OCI-LY3 (cell line): ENCODE data around the gene MSL1.
A peak's percentile ranks its signal among the peaks of the same experiment; 100 is the strongest.

Experiments used
- H2AFZ ChIP-seq: fragments of 200-600, 300-600 bp; shearing (Covaris generic); 2 replicates; pipeline ENCODE4 v1.6.0; 2014; ENCODE audit warnings: antibody characterized with exemption, low read depth, low read length
- H3K27ac ChIP-seq: fragments of 200-600, 300-600 bp; sonication (generic); 2 replicates; pipeline ENCODE4 v1.5.1; 2014; ENCODE audit warnings: mild to moderate bottlenecking, low read length, moderate library complexity, mixed read lengths
- H3K27me3 ChIP-seq: fragments of 200-600, 300-600 bp; sonication (generic); 2 replicates; pipeline ENCODE4 v1.6.1; 2014; ENCODE audit warnings: low read depth, low read length, mixed read lengths
- H3K36me3 ChIP-seq: fragments of 200-600, 300-600 bp; sonication (generic); replicated peaks from 2 replicates; pipeline ENCODE3; 2014; ENCODE audit warnings: low read depth, low read length, mixed read lengths
- H3K4me1 ChIP-seq: fragments of 300-600, 200-600 bp; sonication (generic); 2 replicates; pipeline ENCODE4 v1.6.1; 2014; ENCODE audit warnings: low read length, mixed read lengths
- H3K4me2 ChIP-seq: fragments of 200-600, 300-600 bp; sonication (generic); 2 replicates; pipeline ENCODE4 v1.6.1; 2014; ENCODE audit warnings: low read length, mixed read lengths
- H3K4me3 ChIP-seq: fragments of 300-600, 200-600 bp; sonication (generic); 2 replicates; pipeline ENCODE4 v1.5.1; 2014; ENCODE audit warnings: antibody characterized with exemption, mild to moderate bottlenecking, low read length, moderate library complexity
- H3K79me2 ChIP-seq: fragments of 300-600, 200-600 bp; shearing (Covaris generic); 2 replicates; pipeline ENCODE4 v1.6.1; 2014; ENCODE audit warnings: mild to moderate bottlenecking, low read length, mixed read lengths
- H3K9ac ChIP-seq: fragments of 300-600, 200-600 bp; shearing (Covaris generic); 2 replicates; pipeline ENCODE4 v1.6.0; 2014; ENCODE audit warnings: mild to moderate bottlenecking, low read length, moderate library complexity
- H3K9me3 ChIP-seq: fragments of 200-600, 300-600 bp; shearing (Covaris generic); 2 replicates; pipeline ENCODE4 v1.6.1; 2014; ENCODE audit warnings: low read length, mixed read lengths; ENCODE audit not compliant: insufficient read depth
- H4K20me1 ChIP-seq: fragments of 200-600, 300-600 bp; sonication (generic); 2 replicates; pipeline ENCODE4 v1.6.1; 2016; ENCODE audit warnings: low read length, mixed read lengths; ENCODE audit not compliant: insufficient read depth
- CTCF ChIP-seq: fragments of 200-600, 300-600 bp; sonication (generic); IDR thresholded peaks from 2 replicates; pipeline ENCODE4 v1.5.1; 2014; ENCODE audit warnings: antibody characterized with exemption, low read length, low read depth
- EZH2phosphoT487 ChIP-seq: fragments of 200-600 bp; shearing (Covaris generic); IDR thresholded peaks from 2 replicates; pipeline ENCODE4 v1.6.1; 2018; ENCODE audit warnings: antibody characterized with exemption, mixed run types, low read depth

MSL1 gene

GRCh38 chr17:40173778-40174135 is 52.0 kb downstream of the MSL1 start:
- H3K4me2 ChIP-seq: no peak overlapping the region
- H3K36me3 ChIP-seq: peaks cover 41% of the 10 kb centered on the region
- H2AFZ ChIP-seq: no peak overlapping the region
- H3K4me1 ChIP-seq: peaks cover 4% of the 10 kb centered on the region; the same call in 1 of the 2 replicates
- no peaks in the 10 kb centered on the region for H3K27me3 ChIP-seq
- no peak for TF ChIP-seq CTCF
- no peak for TF ChIP-seq EZH2phosphoT487
- H3K9ac ChIP-seq: no peak overlapping the region
- H3K27ac ChIP-seq: no peak overlapping the region
- no peaks in the 10 kb centered on the region for H3K79me2 ChIP-seq
- no peaks in the 10 kb centered on the region for H4K20me1 ChIP-seq
- H3K4me3 ChIP-seq: no peak overlapping the region
- H3K9me3 ChIP-seq: no peaks in the 10 kb centered on the region

GRCh38 chr17:40174514-40174913 is 52.7 kb downstream of the MSL1 start:
- H3K4me1 ChIP-seq: peaks cover 4% of the 10 kb centered on the region; the same call in 1 of the 2 replicates
- H3K79me2 ChIP-seq: no peaks in the 10 kb centered on the region
- H3K27me3 ChIP-seq: no peaks in the 10 kb centered on the region
- H2AFZ ChIP-seq: no peak overlapping the region
- H4K20me1 ChIP-seq: no peaks in the 10 kb centered on the region
- no peaks in the 10 kb centered on the region for H3K9me3 ChIP-seq
- H3K4me2 ChIP-seq: no peak overlapping the region
- H3K9ac ChIP-seq: no peak overlapping the region
- H3K4me3 ChIP-seq: no peak overlapping the region
- H3K36me3 ChIP-seq: peaks cover 34% of the 10 kb centered on the region
- H3K27ac ChIP-seq: no peak overlapping the region
- no peak for TF ChIP-seq CTCF
- TF ChIP-seq EZH2phosphoT487: no peak

GRCh38 chr17:40175928-40176753 is 54.4 kb downstream of the MSL1 start:
- Histone ChIP-seq H3K4me3 (no peak overlapping the region), H3K4me1 (peaks cover 9% of the 10 kb centered on the region; the same call in 1 of the 2 replicates), H3K79me2 (no peaks in the 10 kb centered on the region), H3K9me3 (no peaks in the 10 kb centered on the region), H3K4me2 (no peak overlapping the region), H2AFZ (no peak overlapping the region), H3K9ac (no peak overlapping the region), H3K27me3 (no peaks in the 10 kb centered on the region), H3K27ac (no peak overlapping the region), H3K36me3 (peaks cover 22% of the 10 kb centered on the region), H4K20me1 (no peaks in the 10 kb centered on the region)
- no peak for TF ChIP-seq EZH2phosphoT487
- no peak for TF ChIP-seq CTCF

GRCh38 chr17:40176754-40177110 is 55.0 kb downstream of the MSL1 start:
- Histone ChIP-seq H3K4me2 (peak overlapping the region; percentile 48), H3K9ac (no peak overlapping the region), H3K79me2 (no peaks in the 10 kb centered on the region), H3K4me1 (peaks cover 9% of the 10 kb centered on the region; the same call in 1 of the 2 replicates), H3K9me3 (no peaks in the 10 kb centered on the region), H3K36me3 (peaks cover 16% of the 10 kb centered on the region), H3K27me3 (no peaks in the 10 kb centered on the region), H4K20me1 (no peaks in the 10 kb centered on the region), H3K4me3 (no peak overlapping the region), H3K27ac (no peak overlapping the region), H2AFZ (no peak overlapping the region)
- TF ChIP-seq CTCF: no peak
- no peak for TF ChIP-seq EZH2phosphoT487
